Prostate gland (tissue), 2 donors: ENCODE data around the gene AFF1.
"Not testable (repeated sequence)": the region's sequence is repeated elsewhere in the genome, so short reads cannot be mapped to it uniquely, and the experiment has no call there.

ENCODE experiments used
- CTCF ChIP-seq, 4 experiments: fragments of 200-600 bp in 2 of 4; fragments of 450-650 bp in 2 of 4; sonication (generic) in 2 of 4; IDR thresholded peaks; 1 replicate in 3 of 4; 2 replicates in 1 of 4; pipeline ENCODE4 v1.5.1; 2016 to 2019; ENCODE audit warnings: antibody characterized with exemption in 4 of 4, mild to moderate bottlenecking in 2 of 4, moderate library complexity in 2 of 4
- POLR2A ChIP-seq: fragments of 450-650 bp; IDR thresholded peaks from one replicate; pipeline ENCODE4 v1.6.1; 2016; ENCODE audit warnings: antibody characterized with exemption, mild to moderate bottlenecking

- not testable (repeated sequence) for TF ChIP-seq POLR2A; CTCF (IDR thresholded peaks at IDR 0.05)
These were observed 102.4 kb downstream of the AFF1 start for GRCh38 chr4:87037171-87037570.
